ACC112 (cell line): ENCODE data around the gene TRAPPC4.
"Not testable (repeated sequence)": the region's sequence is repeated elsewhere in the genome, so short reads cannot be mapped to it uniquely, and the experiment has no call there.

Experiments
- H2AFZ ChIP-seq: fragments of 200-600 bp; sonication (generic); one replicate; pipeline ENCODE4 v1.6.0; 2017; ENCODE audit warnings: antibody characterized with exemption, low read length; ENCODE audit not compliant: unreplicated experiment
- H3K27ac ChIP-seq: fragments of 200-600 bp; sonication (generic); 2 replicates; pipeline ENCODE4 v1.5.1; 2014; ENCODE audit warnings: low read depth, mild to moderate bottlenecking, antibody characterized with exemption, low read length, moderate library complexity
- H3K27me3 ChIP-seq: fragments of 200-600 bp; sonication (generic); 2 replicates; pipeline ENCODE4 v1.6.1; 2014; ENCODE audit warnings: mild to moderate bottlenecking, antibody characterized with exemption, low read length, moderate library complexity, mixed read lengths; ENCODE audit not compliant: insufficient read depth
- H3K36me3 ChIP-seq: fragments of 200-600 bp; sonication (generic); 2 replicates; pipeline ENCODE4 v1.6.1; 2016; ENCODE audit warnings: mild to moderate bottlenecking, antibody characterized with exemption, low read length, moderate library complexity, mixed read lengths; ENCODE audit not compliant: insufficient read depth
- H3K4me1 ChIP-seq: fragments of 200-600 bp; sonication (generic); one replicate; pipeline ENCODE4 v1.6.1; 2016; ENCODE audit warnings: low read length, mixed read lengths; ENCODE audit not compliant: insufficient read depth, unreplicated experiment, control insufficient read depth
- H3K4me3 ChIP-seq: fragments of 200-600 bp; sonication (generic); 2 replicates; pipeline ENCODE4 v1.5.1; 2014; ENCODE audit warnings: mild to moderate bottlenecking, low read depth, low read length
- H3K79me2 ChIP-seq: fragments of 200-600 bp; sonication (generic); one replicate; pipeline ENCODE4 v1.6.0; 2016; ENCODE audit warnings: low read length; ENCODE audit not compliant: control insufficient read depth, unreplicated experiment, insufficient read depth

TRAPPC4 gene

GRCh38 chr11:119052163-119052814, 33.7 kb downstream of the TRAPPC4 start:
- H3K4me1 ChIP-seq = peaks cover 7% of the 10 kb centered on the region
- H3K4me3 ChIP-seq = no peak overlapping the region
- peaks cover 16% of the 10 kb centered on the region; the same call in 1 of the 2 replicates for H3K36me3 ChIP-seq
- no peak overlapping the region for H3K27ac ChIP-seq
- no peak overlapping the region for H2AFZ ChIP-seq
- H3K27me3 ChIP-seq = no peaks in the 10 kb centered on the region
- peaks cover 19% of the 10 kb centered on the region for H3K79me2 ChIP-seq

GRCh38 chr11:119054418-119054817, 35.9 kb downstream of the TRAPPC4 start:
- Histone ChIP-seq H3K4me3 (no peak overlapping the region), H3K27ac (no peak overlapping the region), H3K36me3 (peaks cover 12% of the 10 kb centered on the region; the same call in 1 of the 2 replicates), H3K4me1 (peaks cover 12% of the 10 kb centered on the region), H3K79me2 (peaks cover 22% of the 10 kb centered on the region), H3K27me3 (no peaks in the 10 kb centered on the region), H2AFZ (no peak overlapping the region)

- Histone ChIP-seq H2AFZ (no peak overlapping the region), H3K79me2 (peaks cover 22% of the 10 kb centered on the region), H3K27ac (no peak overlapping the region), H3K27me3 (no peaks in the 10 kb centered on the region), H3K4me3 (peak overlapping the region; percentile 100), H3K4me1 (peaks cover 12% of the 10 kb centered on the region), H3K36me3 (peaks cover 10% of the 10 kb centered on the region; the same call in 1 of the 2 replicates)
Measured at GRCh38 chr11:119055901-119056300, 37.3 kb downstream of the TRAPPC4 start.

- H3K27ac ChIP-seq = peak overlapping the region; percentile 64; the same call in 1 of the 2 replicates
- peaks cover 7% of the 10 kb centered on the region; the same call in 1 of the 2 replicates for H3K36me3 ChIP-seq
Measured at GRCh38 chr11:119056421-119056999, 37.9 kb downstream of the TRAPPC4 start.

GRCh38 chr11:119057000-119057769, 38.6 kb downstream of the TRAPPC4 start, which contains the start of gene HYOU1:
TSS of gene HYOU1 (minus strand) at chr11:119057205. CDS start at chr11:119056160, 1,045 bp downstream.
- H3K36me3 ChIP-seq = peaks cover 7% of the 10 kb centered on the region; the same call in 1 of the 2 replicates
- H3K27ac ChIP-seq = peak within 1 kb of the TSS; percentile 64; the same call in 1 of the 2 replicates
- peaks cover 12% of the 10 kb centered on the region for H3K4me1 ChIP-seq
- H3K27me3 ChIP-seq = no peaks in the 10 kb centered on the region
- H2AFZ ChIP-seq = peak within 1 kb of the TSS; percentile 95
- peaks cover 22% of the 10 kb centered on the region for H3K79me2 ChIP-seq
- H3K4me3 ChIP-seq = peak within 1 kb of the TSS; percentile 100

More at GRCh38 chr11:119056421-119056999, 37.9 kb downstream of the TRAPPC4 start:
- Histone ChIP-seq H3K4me1 (peaks cover 12% of the 10 kb centered on the region), H3K79me2 (peaks cover 22% of the 10 kb centered on the region), H2AFZ (peak overlapping the region; percentile 64), H3K27me3 (no peaks in the 10 kb centered on the region), H3K4me3 (peak overlapping the region; percentile 100)

GRCh38 chr11:119059128-119059527, 40.6 kb downstream of the TRAPPC4 start:
- not testable (repeated sequence) for H3K36me3 ChIP-seq, H3K27me3 ChIP-seq, H3K4me3 ChIP-seq, H3K27ac ChIP-seq, H2AFZ ChIP-seq
- Histone ChIP-seq H3K4me1 (peaks cover 22% of the 10 kb centered on the region), H3K79me2 (peaks cover 22% of the 10 kb centered on the region)

- Histone ChIP-seq H3K4me1 (peaks cover 19% of the 10 kb centered on the region), H3K79me2 (peaks cover 17% of the 10 kb centered on the region), H3K4me3 (no peak overlapping the region), H3K36me3 (no peaks in the 10 kb centered on the region), H2AFZ (no peak overlapping the region), H3K27me3 (no peaks in the 10 kb centered on the region), H3K27ac (no peak overlapping the region)
Measured at GRCh38 chr11:119061256-119061655, 42.7 kb downstream of the TRAPPC4 start.

- no peaks in the 10 kb centered on the region for H3K27me3 ChIP-seq
- no peak overlapping the region for H2AFZ ChIP-seq
- H3K79me2 ChIP-seq = peaks cover 17% of the 10 kb centered on the region
- H3K4me3 ChIP-seq = no peak overlapping the region
- H3K4me1 ChIP-seq = peaks cover 23% of the 10 kb centered on the region
- no peak overlapping the region for H3K27ac ChIP-seq
- H3K36me3 ChIP-seq = no peaks in the 10 kb centered on the region
Measured at GRCh38 chr11:119062779-119063178, 44.2 kb downstream of the TRAPPC4 start.

GRCh38 chr11:119065369-119065768, 46.8 kb downstream of the TRAPPC4 start:
- H3K27me3 ChIP-seq = no peaks in the 10 kb centered on the region
- no peak overlapping the region for H2AFZ ChIP-seq
- peaks cover 32% of the 10 kb centered on the region for H3K79me2 ChIP-seq
- H3K27ac ChIP-seq = no peak overlapping the region
- no peak overlapping the region; the same call in 1 of the 2 replicates for H3K4me3 ChIP-seq
- H3K36me3 ChIP-seq = no peaks in the 10 kb centered on the region
- peaks cover 20% of the 10 kb centered on the region for H3K4me1 ChIP-seq

- H2AFZ ChIP-seq = peak within 1 kb of the TSS; percentile 89
- H3K4me1 ChIP-seq = peaks cover 16% of the 10 kb centered on the region
- peak within 1 kb of the TSS; percentile 82 for H3K27ac ChIP-seq
- H3K27me3 ChIP-seq = no peaks in the 10 kb centered on the region
- peaks cover 8% of the 10 kb centered on the region; the same call in 1 of the 2 replicates for H3K36me3 ChIP-seq
- H3K79me2 ChIP-seq = peaks cover 32% of the 10 kb centered on the region
- peak within 1 kb of the TSS; percentile 92 for H3K4me3 ChIP-seq
Measured at GRCh38 chr11:119067371-119068222, 49.0 kb downstream of the TRAPPC4 start, which contains the start of gene VPS11. TSS of gene VPS11 (plus strand) at chr11:119067818. CDS start at chr11:119067824, 6 bp downstream.
